Skin of body (tissue), 2 donors: ENCODE data around the gene DCLK2. TPM values are rescaled to one million over a fixed set of nuclear protein-coding genes. Genes with fewer than 3 reads are reported as not detected.

Experiments
- DNase-seq: peaks from one replicate; lab custom pipeline; 2025; lab: John Stamatoyannopoulos, UW
- total RNA-seq: library from RNA; depleted of rRNA; stranded (reverse); fragments of >200 nt; gene quantifications from one replicate; pipeline ENCODE4 v1.2.3, GENCODE V29; 2014

The DCLK2 gene
- 11.7 TPM for total RNA-seq

GRCh38 chr4:150078041-150078578 is at the start of gene DCLK2:
DCLK2 (plus strand) TSS chr4:150078445; CDS start chr4:150079028, 583 bp downstream.
- DNase-seq = peak; percentile 37

- DNase-seq = no peak
Observed at GRCh38 chr4:150032541-150032940, 45.7 kb upstream of the DCLK2 start.

GRCh38 chr4:150033081-150033480 is 45.2 kb upstream of the DCLK2 start:
- no peak for DNase-seq

DNA sequence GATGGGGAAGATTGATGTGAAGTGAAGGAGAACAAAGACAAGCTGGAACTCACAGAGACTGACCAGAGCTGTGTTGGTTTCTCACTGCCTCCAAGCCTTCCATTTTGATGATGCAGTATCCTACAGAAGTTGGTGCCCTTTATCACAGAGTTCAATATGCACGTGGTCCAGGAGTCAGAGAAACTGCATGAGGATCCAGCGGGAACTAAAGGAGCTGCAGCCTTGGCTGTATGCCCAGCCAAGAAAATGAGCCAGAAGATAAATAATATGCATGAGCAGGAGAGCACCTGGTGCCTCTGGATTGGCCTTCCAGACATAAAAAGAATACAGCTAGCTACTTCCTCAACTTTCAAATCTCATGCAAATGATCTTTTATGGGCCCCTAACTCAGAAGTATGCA is 44.3 kb upstream of the DCLK2 start:
- DNase-seq = no peak

DNA sequence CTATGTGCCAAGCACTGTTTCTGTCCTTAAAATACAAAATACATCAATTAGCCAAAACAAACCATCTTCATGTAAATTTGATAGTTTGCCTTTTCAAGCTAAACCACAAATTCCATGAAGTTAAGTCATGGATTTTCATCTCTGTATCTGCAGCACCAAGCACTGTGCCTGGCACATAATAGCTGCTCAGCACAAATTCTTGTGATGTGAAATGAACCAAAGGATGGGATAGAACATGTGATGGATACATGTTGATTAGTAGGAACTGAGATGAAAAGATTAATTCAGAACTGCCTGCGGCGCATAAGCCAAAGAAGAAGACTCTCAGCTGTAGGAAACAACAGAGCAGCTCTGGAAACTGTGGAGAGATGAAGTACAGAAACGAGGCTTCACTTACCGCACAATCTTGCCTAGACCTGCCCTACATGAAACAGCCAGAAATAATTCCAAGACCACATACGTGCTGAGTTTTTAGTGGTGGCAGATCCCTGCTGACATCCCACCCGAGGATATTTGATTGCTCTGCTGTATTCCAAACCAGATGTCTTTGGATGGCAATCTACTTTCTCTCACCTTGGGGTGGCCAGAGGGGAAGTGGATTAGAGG is 40.9 kb upstream of the DCLK2 start:
- no peak for DNase-seq

DNA sequence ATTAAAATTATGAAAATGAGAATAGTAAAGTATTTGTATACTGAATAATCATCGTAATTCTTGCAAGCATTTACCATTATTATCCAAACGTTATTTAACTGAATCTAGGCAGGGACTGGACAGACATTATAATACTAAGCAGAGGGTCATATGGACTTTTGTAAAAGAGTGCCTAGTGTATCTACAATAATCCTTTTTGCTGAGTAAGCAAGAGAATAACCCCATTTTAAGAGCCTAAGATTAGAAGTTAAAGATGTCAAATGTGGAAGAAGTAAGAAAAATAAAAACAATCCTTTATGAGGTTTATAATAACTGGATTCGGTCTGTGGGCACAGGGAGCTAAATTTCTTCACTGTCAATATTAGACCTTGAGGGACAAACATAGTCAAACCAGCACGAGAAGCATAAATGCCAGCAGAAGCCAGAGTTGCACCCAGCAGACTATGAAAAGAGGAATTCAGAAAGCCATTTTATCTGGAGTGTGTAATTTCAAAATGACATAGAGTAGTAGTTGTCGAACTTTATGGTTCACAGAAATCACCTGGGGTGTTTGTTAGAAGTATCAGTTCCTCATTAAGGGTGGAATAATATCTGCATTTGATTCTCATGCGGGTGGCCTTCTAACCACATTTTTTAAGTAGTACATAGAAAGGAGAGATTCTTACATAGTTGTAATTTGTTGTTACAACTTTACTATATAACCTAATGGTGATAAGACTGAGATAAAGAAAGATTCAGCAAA is 39.7 kb upstream of the DCLK2 start:
- no peak for DNase-seq

- no peak for DNase-seq
Observed at GRCh38 chr4:150039274-150040127, 38.7 kb upstream of the DCLK2 start.

DNA sequence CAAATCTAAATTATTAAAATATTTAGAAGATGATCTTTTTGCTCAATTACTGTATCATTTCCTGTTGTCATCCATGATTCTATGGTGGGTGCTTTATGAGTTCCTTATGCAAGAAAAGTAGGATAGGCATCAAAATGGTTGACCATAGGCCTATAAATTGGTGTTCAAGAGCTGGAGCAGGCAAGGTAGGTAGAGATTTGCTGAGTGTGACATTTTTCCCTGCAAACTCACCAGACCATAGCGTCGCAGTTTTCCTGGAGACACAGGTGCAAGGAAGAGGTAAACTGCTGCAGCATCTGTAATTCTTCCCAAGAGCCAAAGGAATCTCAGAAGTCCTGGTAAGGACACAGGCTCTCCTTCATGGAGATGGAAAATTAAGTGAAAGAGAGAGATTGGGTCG is 33.7 kb upstream of the DCLK2 start:
- DNase-seq = no peak

DNA sequence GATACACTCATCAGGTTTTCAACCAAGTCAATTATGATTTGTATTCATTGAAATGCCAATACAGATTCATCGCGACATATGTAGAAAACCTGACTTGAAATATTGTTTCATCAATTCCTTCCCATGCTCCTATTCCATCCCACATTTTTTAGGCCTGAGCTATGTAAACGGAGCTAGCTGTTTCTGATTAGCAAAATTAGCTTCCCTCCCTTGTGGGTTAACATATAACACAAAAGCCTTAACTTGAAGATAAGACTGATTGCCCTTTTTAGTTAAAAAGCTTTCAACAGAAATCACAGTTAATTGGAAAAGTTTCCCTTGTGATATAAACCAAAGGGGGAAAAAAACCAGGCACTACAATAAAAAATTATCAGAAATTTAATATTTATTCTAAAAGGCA is 32.8 kb upstream of the DCLK2 start:
- DNase-seq = no peak

- no peak for DNase-seq
Observed at GRCh38 chr4:150046728-150047217, 31.5 kb upstream of the DCLK2 start.

DNA sequence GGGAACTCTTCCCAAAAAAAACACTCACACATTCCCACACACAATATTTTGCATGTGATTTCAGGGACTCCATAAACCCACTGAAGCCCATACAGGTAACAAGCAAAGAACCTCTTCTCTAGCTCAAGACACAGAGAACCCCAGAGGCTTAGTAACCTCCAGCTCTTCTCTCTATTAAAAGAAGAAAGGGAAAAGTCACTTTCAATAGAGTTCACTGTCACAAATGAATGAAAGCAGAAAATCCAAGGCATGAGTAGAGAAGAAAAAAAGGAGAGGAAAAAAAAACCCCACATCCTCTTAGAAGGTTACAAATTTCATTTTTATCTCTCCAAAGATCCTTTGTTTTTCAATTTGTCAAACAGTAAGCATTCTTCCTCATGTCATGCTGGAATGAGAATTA is 30.7 kb upstream of the DCLK2 start:
- DNase-seq = no peak

- no peak for DNase-seq
Observed at GRCh38 chr4:150049682-150050081, 28.6 kb upstream of the DCLK2 start.

DNA sequence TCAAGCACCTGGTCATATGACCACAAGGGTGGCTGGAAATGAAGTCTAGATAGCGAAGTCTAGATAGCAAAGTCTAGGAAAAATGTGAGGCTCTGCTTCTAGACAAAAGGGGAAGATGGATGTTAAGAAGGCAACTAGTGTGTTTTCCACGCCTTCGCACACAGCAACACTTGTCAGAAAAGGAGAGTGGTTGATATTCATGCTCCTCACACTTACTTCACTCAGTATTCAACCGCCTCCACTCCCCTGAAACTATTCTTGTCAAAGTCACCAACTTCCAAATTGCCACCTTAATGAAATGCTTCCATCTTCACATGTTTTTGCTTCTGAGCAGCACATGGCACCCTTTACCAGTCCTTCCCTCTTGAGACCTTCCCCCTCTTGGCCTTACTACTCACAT is 27.7 kb upstream of the DCLK2 start:
- DNase-seq = no peak

- DNase-seq = no peak
Observed at GRCh38 chr4:150051111-150051510, 27.1 kb upstream of the DCLK2 start.

DNA sequence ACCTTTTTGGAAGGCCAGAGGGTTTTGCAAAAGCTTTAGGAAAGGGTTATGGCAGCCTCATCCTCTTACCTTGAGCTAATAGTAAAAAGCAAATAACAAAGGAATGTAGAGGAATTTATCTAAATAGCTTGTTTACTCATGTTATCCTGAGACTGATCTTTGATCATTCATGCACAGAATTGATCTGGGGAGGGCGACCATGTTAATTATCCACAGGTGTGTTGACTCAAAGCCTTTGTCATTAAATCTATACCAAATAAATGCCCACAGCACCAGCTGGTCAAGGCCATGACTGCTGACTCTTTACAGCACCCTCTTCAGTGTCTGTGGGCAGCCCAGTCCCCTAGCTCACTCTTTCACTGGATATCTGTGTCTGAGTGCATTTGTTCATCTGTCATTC is 22.8 kb upstream of the DCLK2 start:
- DNase-seq = no peak

DNA sequence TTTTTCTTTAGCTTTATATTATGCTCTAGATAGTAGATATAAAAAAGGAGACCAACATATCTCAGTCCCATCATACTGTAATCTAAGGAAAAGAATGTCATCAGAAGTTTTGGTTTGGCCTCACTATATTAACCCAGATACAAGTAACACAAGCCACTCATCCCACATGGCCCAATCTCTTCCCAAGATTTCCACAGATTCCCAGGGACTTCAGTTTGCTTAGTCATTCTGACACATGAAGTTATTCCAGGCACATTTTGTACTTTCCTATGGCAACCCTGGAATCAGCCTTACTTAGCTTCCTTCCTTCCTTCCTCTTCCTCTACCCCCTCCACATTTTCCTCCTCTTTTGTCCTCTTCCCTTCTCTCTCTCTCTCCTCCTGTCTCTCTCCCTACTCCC is 21.7 kb upstream of the DCLK2 start:
- no peak for DNase-seq

DNA sequence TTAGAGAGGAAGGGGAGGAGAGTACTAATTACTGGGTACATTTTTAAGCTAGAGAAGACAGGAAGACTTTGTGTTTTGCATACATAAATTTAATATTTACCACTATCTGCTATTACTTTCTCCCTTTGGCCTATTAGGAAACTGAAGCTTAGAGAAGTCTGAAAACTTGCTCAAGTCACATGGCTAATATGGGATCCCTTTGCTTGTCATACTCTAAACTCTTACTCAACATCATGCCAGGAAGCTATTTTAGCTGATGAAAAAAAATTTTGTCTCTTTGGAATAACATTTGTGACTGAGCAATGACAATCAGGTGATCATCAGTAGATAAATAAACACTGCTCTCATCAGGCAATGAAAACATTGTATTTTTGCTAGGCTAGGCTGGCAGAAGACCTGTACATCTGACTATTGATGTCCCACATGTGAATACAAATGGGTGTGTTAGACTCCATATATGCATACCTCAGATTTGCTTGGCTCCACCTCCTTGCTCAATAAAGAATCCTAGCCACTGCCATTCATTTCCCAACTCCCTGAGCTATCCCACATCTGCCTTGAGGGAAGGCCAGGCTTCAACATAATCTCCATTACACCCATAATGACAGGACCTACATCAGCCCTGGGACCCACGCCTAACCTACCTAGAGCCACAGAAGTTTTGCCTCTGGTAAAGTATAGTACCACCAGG is 17.0 kb upstream of the DCLK2 start:
- no peak for DNase-seq

DNA sequence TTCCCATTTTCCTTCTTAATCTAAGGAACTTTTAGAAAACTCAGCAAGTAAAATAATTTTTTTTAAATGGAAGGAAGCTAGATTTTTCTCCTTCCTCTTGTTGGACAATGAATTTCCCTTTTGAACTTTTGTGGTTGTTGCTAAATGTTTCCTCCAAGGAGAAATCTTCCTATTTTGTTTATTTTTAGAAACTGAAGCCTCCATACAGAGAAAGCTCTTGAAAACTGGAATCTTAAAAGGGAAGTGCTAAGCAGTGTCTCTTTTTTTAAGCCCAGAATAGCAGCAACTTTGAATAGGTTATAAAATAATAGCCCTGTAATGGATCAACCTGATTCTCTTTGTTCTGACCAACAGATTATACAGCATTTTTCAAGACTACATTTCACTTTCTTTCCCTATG is 15.1 kb upstream of the DCLK2 start:
- DNase-seq = no peak

DNA sequence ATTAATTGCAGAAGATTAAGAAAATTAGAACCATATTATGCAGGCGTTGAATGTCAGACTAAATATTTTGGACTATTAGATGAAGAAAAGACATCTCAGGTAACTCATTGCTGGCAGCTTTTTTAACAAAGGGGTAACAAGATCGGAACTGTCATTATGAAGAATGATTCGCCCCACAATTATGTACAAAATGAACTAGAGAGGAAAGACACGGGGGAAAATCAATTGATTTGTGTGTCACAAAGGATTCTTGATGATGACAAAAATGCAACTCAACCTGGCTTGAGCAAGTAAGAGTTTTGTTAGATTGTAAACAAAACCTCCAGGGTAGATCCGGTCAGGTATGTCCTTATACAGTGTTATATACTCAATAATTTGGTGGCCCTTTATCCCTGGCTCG is 12.5 kb upstream of the DCLK2 start:
- DNase-seq = no peak

DNA sequence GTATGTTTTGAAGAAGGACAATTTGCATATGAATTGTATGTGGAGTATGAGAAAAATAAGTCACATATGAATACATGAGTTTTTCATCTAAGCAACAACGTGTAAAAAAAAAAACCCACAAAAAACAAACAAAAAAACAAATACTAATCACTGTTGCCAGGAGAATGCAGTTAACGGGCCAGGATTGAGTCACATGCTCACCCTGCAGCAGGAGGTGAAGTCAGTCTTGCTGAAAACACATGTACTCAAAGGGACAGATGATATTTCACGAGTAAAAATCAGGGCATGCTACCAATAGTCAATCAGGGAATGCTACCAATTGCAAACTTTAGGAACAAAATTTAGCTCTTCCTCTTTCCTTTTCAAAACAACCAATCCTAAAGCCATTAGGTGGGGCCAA is 10.4 kb upstream of the DCLK2 start:
- DNase-seq = no peak

- DNase-seq = no peak
Observed at GRCh38 chr4:150068300-150068960, 9.8 kb upstream of the DCLK2 start.
